HepG2 (cell line): ENCODE data around the gene GRM1. TPM values are rescaled to one million over a fixed set of nuclear protein-coding genes. Genes with fewer than 3 reads are reported as not detected.

ENCODE experiments used
- ATAC-seq: fragments of 200-7000 bp; cut with Tn5 transposase; 3 replicates; pipeline ENCODE4 v1.9.1; 2020; ENCODE audit warnings: mild to moderate bottlenecking, moderate library complexity
- BruUV-seq: library from RNA; stranded (reverse); fragments of 400-500 nt; replicated peaks from 2 replicates; lab custom pipeline; 2021; lab: Mats Ljungman, UMichigan
- CTCF ChIA-PET: fragments of 300-600 bp; formaldehyde crosslinking; extraction: SDS; loops from one replicate; lab custom pipeline; 2021; ENCODE audit warnings: low total read pairs, inconsistent platforms, low intra/inter-chr PET ratio; lab: Yijun Ruan, JAX
- POLR2A ChIA-PET: fragments of 350-600 bp; sonication (Branson Sonifier 250); formaldehyde crosslinking; loops from one replicate; lab custom pipeline; 2020; ENCODE audit warnings: antibody characterized with exemption, inconsistent platforms; lab: Yijun Ruan, JAX
- DNase-seq: peaks from one replicate; pipeline ENCODE4 v3.0.0-alpha.2; 2015; ENCODE audit warnings: low spot score
- FAIRE-seq: peaks from 3 replicates; lab custom pipeline; 2011; peaks lifted over from hg19 to GRCh38; lab: Jason Lieb, UNC
- H2AFZ ChIP-seq: one replicate; pipeline ENCODE4 v1.6.1; 2011; ENCODE audit warnings: low read length, inconsistent platforms
- H3K27ac ChIP-seq: fragments of 300-600 bp; 3 replicates; pipeline ENCODE4 v1.8.0; 2011; ENCODE audit warnings: mixed run types, mild to moderate bottlenecking, mixed read lengths, low read length, inconsistent platforms; ENCODE audit not compliant: insufficient read depth; ENCODE audit errors: extremely low read length
- H3K27me3 ChIP-seq, 2 experiments: fragments of 200-600 bp in 1 of 2; 2 replicates in 1 of 2; 3 replicates in 1 of 2; pipeline versions ENCODE4 v1.6.0 to v1.8.0; 2011; ENCODE audit warnings: low read length in 2 of 2, mild to moderate bottlenecking in 2 of 2, moderate library complexity in 2 of 2, inconsistent platforms in 1 of 2; ENCODE audit not compliant: insufficient read depth in 2 of 2, control insufficient read depth in 1 of 2
- H3K36me3 ChIP-seq, 2 experiments: fragments of 200-600 bp in 1 of 2; replicated peaks in 1 of 2; 2 replicates in 1 of 2; 3 replicates in 1 of 2; pipeline versions ENCODE4 v1.5.1 to v1.8.0; 2011; ENCODE audit warnings: low read length in 2 of 2, inconsistent platforms in 1 of 2; ENCODE audit not compliant: insufficient read depth in 2 of 2, control insufficient read depth in 1 of 2
- H3K4me1 ChIP-seq: 2 replicates; pipeline ENCODE4 v1.5.1; 2012; ENCODE audit warnings: low read length, inconsistent platforms; ENCODE audit not compliant: insufficient read depth
- H3K4me2 ChIP-seq: 2 replicates; pipeline ENCODE4 v1.6.0; 2011; ENCODE audit warnings: low read depth, low read length, inconsistent platforms
- H3K4me3 ChIP-seq, 3 experiments: fragments of 200-600 bp in 1 of 3; sonication (generic), shearing (Covaris generic) in 1 of 3; replicated peaks in 1 of 3; 2 replicates each; pipeline ENCODE4 v1.5.1; 2011 to 2016; ENCODE audit warnings: low read length in 3 of 3, inconsistent platforms in 2 of 3, low read depth in 2 of 3, mild to moderate bottlenecking in 2 of 3, control low read depth in 1 of 3, mixed read lengths in 1 of 3; ENCODE audit not compliant: insufficient read depth in 1 of 3
- H3K79me2 ChIP-seq: one replicate; pipeline ENCODE4 v1.6.1; 2011; ENCODE audit warnings: low read length, inconsistent platforms; ENCODE audit not compliant: insufficient read depth
- H3K9ac ChIP-seq: 2 replicates; pipeline ENCODE4 v1.6.0; 2011; ENCODE audit warnings: mild to moderate bottlenecking, low read depth, low read length, inconsistent platforms; ENCODE audit not compliant: insufficient read depth
- H3K9me3 ChIP-seq: 2 replicates; pipeline ENCODE4 v1.5.1; 2012; ENCODE audit warnings: mild to moderate bottlenecking, low read length
- H4K20me1 ChIP-seq: 2 replicates; pipeline ENCODE4 v1.6.0; 2011; ENCODE audit warnings: inconsistent platforms, mild to moderate bottlenecking, low read length, moderate library complexity; ENCODE audit not compliant: insufficient read depth
- CERS6 ChIP-seq: sonication (generic); formaldehyde crosslinking; IDR thresholded peaks from 2 replicates; pipeline ENCODE4 v1.5.0; 2020; ENCODE audit warnings: missing genetic modification reagents
- DMTF1 ChIP-seq: sonication (generic); formaldehyde crosslinking; IDR thresholded peaks from 2 replicates; pipeline ENCODE4 v1.4.0; 2020; ENCODE audit warnings: mild to moderate bottlenecking, missing genetic modification reagents
- KAT2B ChIP-seq: fragments of 150-350 bp; IDR thresholded peaks from 2 replicates; pipeline ENCODE4 v1.6.1; 2014; ENCODE audit warnings: low read depth, low read length, borderline replicate concordance
- MED1 ChIP-seq: sonication (generic); formaldehyde crosslinking; IDR thresholded peaks from 2 replicates; pipeline ENCODE4 v1.4.0; 2020; ENCODE audit warnings: missing genetic modification reagents
- MLLT10 ChIP-seq: sonication (generic); formaldehyde crosslinking; IDR thresholded peaks from 2 replicates; pipeline ENCODE4 v1.4.0; 2020; ENCODE audit warnings: missing genetic modification reagents
- NFRKB ChIP-seq: fragments of 450-650 bp; IDR thresholded peaks from 2 replicates; pipeline ENCODE4 v1.6.1; 2017
- PBX3 ChIP-seq: sonication (generic); formaldehyde crosslinking; IDR thresholded peaks from 2 replicates; pipeline ENCODE4 v1.8.1; 2023; ENCODE audit warnings: missing genetic modification reagents, inconsistent platforms, borderline replicate concordance
- SOX13 ChIP-seq, 3 experiments: fragments of 450-650 bp in 1 of 3; sonication (generic) in 1 of 3; formaldehyde crosslinking in 1 of 3; IDR thresholded peaks in 2 of 3; conservative IDR thresholded peaks in 1 of 3; 2 replicates each; pipeline versions ENCODE4 v1.5.0 to v1.6.1; 2016 to 2020; ENCODE audit warnings: antibody characterized with exemption in 1 of 3, mild to moderate bottlenecking in 1 of 3, missing compliant biosample characterization in 1 of 3, missing genetic modification reagents in 1 of 3, moderate library complexity in 1 of 3
- SP4 ChIP-seq: sonication (generic); formaldehyde crosslinking; IDR thresholded peaks from 2 replicates; pipeline ENCODE4 v1.8.1; 2023; ENCODE audit warnings: mild to moderate bottlenecking, missing genetic modification reagents
- TP53 ChIP-seq: sonication (generic); formaldehyde crosslinking; conservative IDR thresholded peaks from 2 replicates; pipeline ENCODE4 v1.4.0; 2020; ENCODE audit warnings: missing genetic modification reagents
- ZBED4 ChIP-seq: sonication (generic); formaldehyde crosslinking; IDR thresholded peaks from 2 replicates; pipeline ENCODE4 v1.4.0; 2020; ENCODE audit warnings: missing genetic modification reagents, borderline replicate concordance
- ZBTB38 ChIP-seq: sonication (generic); formaldehyde crosslinking; IDR thresholded peaks from 2 replicates; pipeline ENCODE4 v1.5.1; 2020; ENCODE audit warnings: mild to moderate bottlenecking, missing genetic modification reagents
- ZNF577 ChIP-seq: sonication (generic); formaldehyde crosslinking; IDR thresholded peaks from 2 replicates; pipeline ENCODE4 v1.4.0; 2020; ENCODE audit warnings: mild to moderate bottlenecking, low read depth, missing genetic modification reagents, borderline replicate concordance
- WGBS: methylation state at CpG from one replicate; pipeline ENCODE4 v1.1.6; 2017; ENCODE audit warnings: low lambda C conversion rate; 5-methylcytosine and 5-hydroxymethylcytosine counted together
- in situ Hi-C: cut with HindIII; loops from 2 replicates; pipeline ENCODE4 v1.10.0; 2017; ENCODE audit warnings: low pct_unique_long_range_greater_than_20kb; ENCODE audit not compliant: extremely low pct_ligation_motif_present
- intact Hi-C: fragments of 100-400 bp; cut with micrococcal nuclease; formaldehyde crosslinking; loops from one replicate; pipeline ENCODE4 v1.10.0; 2022; ENCODE audit not compliant: unreplicated experiment
- polyA plus RNA-seq, 8 experiments: library from polyadenylated mRNA; depleted of rRNA in 3 of 8; stranded (reverse) in 7 of 8; unstranded in 1 of 8; fragments of >200 nt; fragmentation: Illumina TruSeq in 4 of 8; extraction: Trizol in 4 of 8; gene quantifications; 2 replicates each; pipeline versions ENCODE4 v1.2.1 to v1.2.3, GENCODE V29; 2011 to 2016; ENCODE audit warnings: low read depth in 4 of 8, missing spikeins in 1 of 8, mixed read lengths in 1 of 8; ENCODE audit not compliant: insufficient read depth in 1 of 8
- total RNA-seq, 5 experiments: library from RNA; depleted of rRNA; stranded (reverse); fragments of >200 nt; fragmentation: Illumina TruSeq; extraction: Trizol; gene quantifications; 2 replicates each; pipeline ENCODE4 v1.2.3, GENCODE V29; 2016; ENCODE audit warnings: low read depth in 1 of 5

The GRM1 gene
- total and polyA plus RNA-seq, 2 of the 13 experiments (the other 11 are each of a cell fraction or from before 2014, with no cell fraction given): 0.09 TPM; not detected in 1

- TF ChIP-seq DMTF1 (CRISPR knock-in tag) (no peak), MLLT10 (CRISPR knock-in tag) (no peak)
Observed at GRCh38 chr6:146302994-146303393, 274.1 kb downstream of the GRM1 start (continued).

- no peak for TF ChIP-seq SP4 (CRISPR knock-in tag)
- TF ChIP-seq ZNF577 (CRISPR knock-in tag): no peak
- TF ChIP-seq CERS6 (CRISPR knock-in tag): no peak
- TF ChIP-seq PBX3 (CRISPR knock-in tag): no peak
- no peak for TF ChIP-seq ZBED4 (CRISPR knock-in tag)
- no peak for TF ChIP-seq MED1
- no peak for TF ChIP-seq ZBTB38 (CRISPR knock-in tag)
- TF ChIP-seq NFRKB: no peak
- no peak for TF ChIP-seq KAT2B
- TF ChIP-seq SOX13 (IDR thresholded peaks at IDR 0.05): no peak
- no peak for TF ChIP-seq SOX13 (CRISPR knock-in tag; conservative IDR thresholded peaks at IDR 0.05 in 1 of 2, IDR thresholded peaks at IDR 0.05 in 1 of 2)
- no peak for TF ChIP-seq TP53
- H3K27ac ChIP-seq: no peak overlapping the region
- H3K4me1 ChIP-seq: no peaks in the 10 kb centered on the region
- intact Hi-C loops (no loop called here), in situ Hi-C loops (no loop called here)
- WGBS: 24% methylated on average over 3 of the region's 3 CpGs
- H3K9me3 ChIP-seq: no peaks in the 10 kb centered on the region
- BruUV-seq: no TSS peak
- H3K4me2 ChIP-seq: no peak overlapping the region
- H3K4me3 ChIP-seq: no peak overlapping the region
- no peaks in the 10 kb centered on the region for H4K20me1 ChIP-seq
- FAIRE-seq (no peak), ATAC-seq (no peak), DNase-seq (no peak)
- POLR2A ChIA-PET: no interaction called here
- H3K9ac ChIP-seq: no peak overlapping the region
- no peaks in the 10 kb centered on the region for H3K27me3 ChIP-seq
- no peaks in the 10 kb centered on the region for H3K79me2 ChIP-seq
- no peaks in the 10 kb centered on the region for H3K36me3 ChIP-seq
- H2AFZ ChIP-seq: no peak overlapping the region
- CTCF ChIA-PET: no interaction called here
Observed at GRCh38 chr6:146304181-146304580, 275.3 kb downstream of the GRM1 start.
